GM23248 (cell line): Measurements from ENCODE around the gene ATL1. TPM values are rescaled to one million over a fixed set of nuclear protein-coding genes. Genes with fewer than 3 reads are reported as not detected.
A peak's percentile ranks its signal among the peaks of the same experiment; 100 is the strongest.

ENCODE experiments used
- DNase-seq: peaks from one replicate; pipeline ENCODE4 v3.0.0-alpha.2; 2015
- H2AFZ ChIP-seq: fragments of 200-600 bp; sonication (generic); 2 replicates; pipeline ENCODE4 v1.6.1; 2016; ENCODE audit warnings: antibody characterized with exemption
- H3F3A ChIP-seq: fragments of 200-600 bp; sonication (generic); 2 replicates; pipeline ENCODE4 v1.6.1; 2016; ENCODE audit warnings: mild to moderate bottlenecking, antibody characterized with exemption, mixed run types; ENCODE audit not compliant: insufficient read depth
- H3K27ac ChIP-seq: fragments of 200-600 bp; sonication (generic); 2 replicates; pipeline ENCODE4 v1.5.1; 2016; ENCODE audit warnings: mild to moderate bottlenecking
- H3K27me3 ChIP-seq: fragments of 200-600 bp; sonication (generic); replicated peaks from 2 replicates; pipeline ENCODE4 v1.6.1; 2016; ENCODE audit warnings: mild to moderate bottlenecking; ENCODE audit not compliant: insufficient read depth
- H3K36me3 ChIP-seq: fragments of 200-600 bp; sonication (generic); 2 replicates; pipeline ENCODE4 v1.6.1; 2016; ENCODE audit warnings: low read depth, mild to moderate bottlenecking
- H3K4me1 ChIP-seq: fragments of 200-600 bp; sonication (generic); 2 replicates; pipeline ENCODE4 v1.6.1; 2016; ENCODE audit warnings: mild to moderate bottlenecking; ENCODE audit not compliant: insufficient read depth
- H3K4me2 ChIP-seq: fragments of 200-600 bp; sonication (generic); one replicate; pipeline ENCODE4 v1.6.1; 2016; ENCODE audit warnings: mild to moderate bottlenecking; ENCODE audit not compliant: unreplicated experiment
- H3K4me3 ChIP-seq: fragments of 200-600 bp; sonication (generic); 2 replicates; pipeline ENCODE4 v1.5.1; 2016; ENCODE audit warnings: mild to moderate bottlenecking
- H3K79me2 ChIP-seq: fragments of 200-600 bp; sonication (generic); 2 replicates; pipeline ENCODE4 v1.6.1; 2016; ENCODE audit warnings: mild to moderate bottlenecking; ENCODE audit not compliant: insufficient read depth
- H3K9ac ChIP-seq: fragments of 200-600 bp; sonication (generic); 2 replicates; pipeline ENCODE4 v1.6.1; 2016; ENCODE audit warnings: mild to moderate bottlenecking
- H3K9me2 ChIP-seq: fragments of 200-600 bp; sonication (generic); 2 replicates; pipeline ENCODE4 v1.6.1; 2016; ENCODE audit warnings: mixed run types, mild to moderate bottlenecking, moderate library complexity; ENCODE audit not compliant: insufficient read depth
- H3K9me3 ChIP-seq: fragments of 200-600 bp; sonication (generic); one replicate; pipeline ENCODE4 v1.6.1; 2017; ENCODE audit warnings: low read depth
- H4K20me1 ChIP-seq: fragments of 200-600 bp; sonication (generic); 2 replicates; pipeline ENCODE4 v1.6.0; 2016; ENCODE audit not compliant: insufficient read depth
- EZH2 ChIP-seq: fragments of 200-600 bp; sonication (generic); IDR thresholded peaks from 2 replicates; pipeline ENCODE4 v1.6.1; 2018; ENCODE audit warnings: antibody characterized with exemption, mild to moderate bottlenecking; ENCODE audit not compliant: insufficient read depth, poor library complexity, severe bottlenecking
- EZH2phosphoT487 ChIP-seq: fragments of 200-600 bp; sonication (generic); IDR thresholded peaks from 2 replicates; pipeline ENCODE4 v1.6.1; 2018; ENCODE audit warnings: antibody characterized with exemption, moderate library complexity, mild to moderate bottlenecking, low read depth; ENCODE audit not compliant: insufficient read depth
- WGBS, 2 experiments: methylation state at CpG; one replicate each; pipeline ENCODE4 v1.1.6; 2015 to 2017; ENCODE audit warnings: low lambda C conversion rate in 2 of 2, low coverage in 1 of 2; ENCODE audit errors: missing lambda C conversion rate in 2 of 2; 5-methylcytosine and 5-hydroxymethylcytosine counted together
- in situ Hi-C: fragments of 300-500 bp; cut with MboI; formaldehyde crosslinking; loops from 2 replicates; pipeline ENCODE4 v1.15.0; 2020
- polyA plus RNA-seq: library from polyadenylated mRNA; unstranded; fragments of >200 nt; fragmentation: Nextera tagmentation; extraction: Ambion mirVana; gene quantifications from 2 replicates; pipeline ENCODE4 v1.2.1, GENCODE V29; 2016
- total RNA-seq: library from RNA; depleted of rRNA; stranded (reverse); fragments of >200 nt; shearing (Covaris generic); gene quantifications from 2 replicates; pipeline ENCODE4 v1.2.3, GENCODE V29; 2014

The ATL1 gene
- total and polyA plus RNA-seq, 2 experiments from 2014 or later: 10.8 to 11.4 TPM

DNA sequence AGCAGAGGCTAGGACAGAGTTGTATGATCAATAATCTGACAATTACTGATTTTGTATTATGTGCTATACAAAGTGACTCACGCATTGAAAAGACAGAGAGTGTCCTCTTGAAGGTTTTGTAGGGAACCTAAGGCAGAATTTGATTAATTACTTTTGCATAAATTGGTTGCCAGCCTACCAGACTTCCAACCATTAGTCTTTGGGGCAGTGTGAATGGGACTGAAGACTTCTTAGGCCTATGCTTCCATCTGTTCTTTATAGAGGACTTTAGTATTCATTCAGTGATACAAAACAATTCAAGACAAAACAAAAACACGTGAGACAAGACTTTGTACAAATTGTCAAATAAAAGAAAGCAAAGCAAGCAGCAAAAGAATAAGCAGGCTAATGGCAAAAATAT is 46.5 kb downstream of the ATL1 start:
- WGBS, 2 experiments: 58 to 67% methylated on average over 2 of the region's 2 CpGs
- H3K4me3 ChIP-seq: no peak overlapping the region

DNA sequence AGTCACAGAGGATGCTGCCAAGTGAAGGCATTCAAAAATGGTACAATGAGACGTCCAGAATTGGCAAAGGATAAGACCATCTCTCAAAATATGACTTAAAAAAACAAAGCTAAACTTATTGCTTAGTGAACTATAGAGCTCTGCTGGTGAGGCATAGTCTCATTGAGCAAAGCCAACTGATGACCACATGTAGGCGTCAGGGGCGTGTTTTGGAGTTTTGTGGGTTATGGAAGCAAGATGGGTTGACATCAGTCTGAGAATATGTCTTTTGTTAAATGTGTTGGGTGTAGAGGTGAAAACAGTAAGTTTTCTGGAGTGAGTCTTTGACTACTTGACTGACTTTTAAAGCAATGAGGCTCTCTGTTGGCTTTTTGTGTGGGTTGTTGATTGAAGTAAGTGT is 47.2 kb downstream of the ATL1 start:
- Histone ChIP-seq H3K9ac (no peak overlapping the region), H3F3A (peaks cover 26% of the 10 kb centered on the region), H3K9me3 (no peaks in the 10 kb centered on the region), H4K20me1 (no peaks in the 10 kb centered on the region), H3K27ac (peak overlapping the region; percentile 59), H3K4me1 (peaks cover 44% of the 10 kb centered on the region), H3K36me3 (no peaks in the 10 kb centered on the region), H3K9me2 (no peaks in the 10 kb centered on the region), H2AFZ (no peak overlapping the region), H3K79me2 (no peaks in the 10 kb centered on the region), H3K4me2 (peak overlapping the region; percentile 63), H3K27me3 (no peaks in the 10 kb centered on the region), H3K4me3 (0 out of 2 replicates have a peak overlapping the region, but pooled peaks have one; percentile 5)
- no peak for TF ChIP-seq EZH2phosphoT487
- TF ChIP-seq EZH2: no peak
- WGBS, 2 experiments: 2 to 5% methylated on average over 3 of the region's 3 CpGs
- in situ Hi-C loops: loop anchor here (25.0 kb wide), 1 partner anchor 605 kb away; no protein-coding TSS in a partner anchor
- DNase-seq: peak; percentile 94

More for the DNA sequence above, 46.5 kb downstream of the ATL1 start:
- Histone ChIP-seq H3F3A (peaks cover 26% of the 10 kb centered on the region), H3K4me2 (no peak overlapping the region), H3K36me3 (no peaks in the 10 kb centered on the region), H3K9me3 (no peaks in the 10 kb centered on the region), H2AFZ (no peak overlapping the region), H3K27ac (0 out of 2 replicates have a peak overlapping the region, but pooled peaks have one; percentile 3), H3K79me2 (no peaks in the 10 kb centered on the region), H3K9ac (no peak overlapping the region), H3K4me1 (peaks cover 46% of the 10 kb centered on the region), H3K9me2 (no peaks in the 10 kb centered on the region), H3K27me3 (no peaks in the 10 kb centered on the region), H4K20me1 (no peaks in the 10 kb centered on the region)
- no peak for DNase-seq
- in situ Hi-C loops: loop anchor here (25.0 kb wide), 1 partner anchor 606 kb away; no protein-coding TSS in a partner anchor
- TF ChIP-seq EZH2phosphoT487 (no peak), EZH2 (no peak)

DNA sequence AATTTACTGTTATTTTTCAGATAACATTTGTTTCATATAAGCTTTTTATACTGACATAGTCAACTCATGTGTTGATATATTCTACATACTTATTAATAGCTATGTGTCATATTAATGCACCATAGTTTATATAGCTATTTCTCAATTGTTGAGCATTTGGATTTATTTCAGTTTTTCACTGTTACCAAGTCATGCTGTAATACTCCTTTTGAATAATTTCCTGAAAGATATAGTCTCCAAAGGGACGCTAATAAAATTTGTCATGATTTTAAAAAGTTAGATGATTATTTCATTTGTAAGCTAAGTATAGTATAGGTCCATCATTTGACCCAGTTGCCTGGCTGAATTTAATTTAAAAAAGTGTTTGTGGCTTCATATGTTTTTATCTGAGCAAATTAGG is 47.8 kb downstream of the ATL1 start:
- 13 to 14% methylated on average over 1 of the region's 1 CpG for WGBS, 2 experiments
- Histone ChIP-seq H3K4me2 (peak overlapping the region; percentile 63), H4K20me1 (no peaks in the 10 kb centered on the region), H3K27ac (peak overlapping the region; percentile 59), H3K9me2 (no peaks in the 10 kb centered on the region), H3K79me2 (no peaks in the 10 kb centered on the region), H3K36me3 (no peaks in the 10 kb centered on the region), H3K4me3 (0 out of 2 replicates have a peak overlapping the region, but pooled peaks have one; percentile 5), H2AFZ (no peak overlapping the region), H3F3A (peaks cover 26% of the 10 kb centered on the region), H3K27me3 (no peaks in the 10 kb centered on the region), H3K9me3 (no peaks in the 10 kb centered on the region), H3K4me1 (peaks cover 44% of the 10 kb centered on the region), H3K9ac (no peak overlapping the region)
- DNase-seq: no peak
- TF ChIP-seq EZH2phosphoT487 (no peak), EZH2 (no peak)
- in situ Hi-C loops: loop anchor here (25.0 kb wide), 1 partner anchor 605 kb away; no protein-coding TSS in a partner anchor

DNA sequence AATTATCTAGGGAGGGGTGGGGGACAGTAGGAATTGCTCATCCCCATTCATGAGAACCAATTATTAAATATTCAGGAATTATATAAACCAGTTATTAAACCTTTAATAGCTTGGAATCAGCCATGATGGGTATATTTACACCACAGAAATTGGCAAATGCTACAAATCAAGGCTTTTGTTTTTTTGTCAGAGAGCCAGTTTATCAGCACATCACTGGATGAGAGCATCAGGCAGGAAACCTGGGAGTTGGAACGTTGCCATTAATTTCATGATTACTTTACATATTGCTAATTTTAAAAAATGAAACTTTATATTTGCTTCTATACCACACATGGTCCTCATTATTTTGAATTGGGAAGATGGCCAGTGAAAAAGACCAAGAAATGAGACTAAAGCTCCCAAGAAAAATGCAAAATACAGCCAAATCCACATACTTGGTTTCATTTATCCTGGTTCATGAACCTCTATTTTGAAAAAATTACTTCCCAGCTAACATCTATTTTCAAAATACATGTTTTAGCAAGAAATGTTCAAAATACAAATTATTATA is 48.4 kb downstream of the ATL1 start:
- peak; percentile 45 for DNase-seq
- peaks cover 41% of the 10 kb centered on the region for H3K4me1 ChIP-seq

More for the DNA sequence above, 48.4 kb downstream of the ATL1 start:
- in situ Hi-C loops: loop anchor here (25.0 kb wide), 1 partner anchor 604 kb away; no protein-coding TSS in a partner anchor
- no peak for TF ChIP-seq EZH2
- TF ChIP-seq EZH2phosphoT487: no peak
- Histone ChIP-seq H3K36me3 (no peaks in the 10 kb centered on the region), H3K27me3 (no peaks in the 10 kb centered on the region), H3K9ac (no peak overlapping the region), H3F3A (peaks cover 26% of the 10 kb centered on the region), H4K20me1 (no peaks in the 10 kb centered on the region), H3K9me3 (no peaks in the 10 kb centered on the region), H3K27ac (no peak overlapping the region), H3K4me2 (peak overlapping the region; percentile 36), H2AFZ (no peak overlapping the region), H3K9me2 (no peaks in the 10 kb centered on the region), H3K79me2 (no peaks in the 10 kb centered on the region), H3K4me3 (no peak overlapping the region)
- WGBS, 2 experiments: 2 to 8% methylated on average over 1 of the region's 1 CpG
